K562 treated with DMSO at 1 percent for 48 hours (cell line): Measurements from ENCODE around the gene DMC1. TPM values are rescaled to one million over a fixed set of nuclear protein-coding genes. Genes with fewer than 3 reads are reported as not detected.

Experiments
- total RNA-seq: library from RNA; unstranded; fragments of 300-600 nt; gene quantifications from 2 replicates; pipeline ENCODE4 v1.2.3, GENCODE V29; 2022; ENCODE audit warnings: low replicate concordance; ENCODE audit errors: extremely low read depth

The DMC1 gene
- not detected in 2 replicates for total RNA-seq

GRCh38 chr22:38569972-38570778, at the start of gene DMC1:
Gene DMC1, minus strand, starts transcription at chr22:38570183. Its CDS starts 1,927 bp downstream, at chr22:38568256.

GRCh38 chr22:38506118-38506962, 63.6 kb downstream of the DMC1 start, which contains the start of gene DDX17:
Gene DDX17, minus strand, starts transcription at chr22:38506311.

Other genes starting within 250 kb of the DMC1 start
- gene KCNJ4, start 115.0 kb downstream of the DMC1 start, total RNA-seq = not detected in 2 replicates
- gene KDELR3, start 102.1 kb downstream of the DMC1 start, total RNA-seq = not detected in 2 replicates
- gene DDX17, start 63.9 kb downstream of the DMC1 start, total RNA-seq = 103 TPM in 1 of 2 replicates, not detected in the other
- not detected in 2 replicates for gene FAM227A, start 86.2 kb upstream of the DMC1 start, total RNA-seq
- gene CBY1, start 86.5 kb upstream of the DMC1 start, total RNA-seq = not detected in 2 replicates
- gene TOMM22, start 111.8 kb upstream of the DMC1 start, total RNA-seq = not detected in 2 replicates
- gene JOSD1, start 130.8 kb upstream of the DMC1 start, total RNA-seq = not detected in 2 replicates
- not detected in 2 replicates for gene GTPBP1, start 135.8 kb upstream of the DMC1 start, total RNA-seq
- not detected in 2 replicates for gene SUN2, start 185.8 kb upstream of the DMC1 start, total RNA-seq
- gene DNAL4, start 224.0 kb upstream of the DMC1 start, total RNA-seq = not detected in 2 replicates